ENCODE measurements around the gene STX10.

DNA sequence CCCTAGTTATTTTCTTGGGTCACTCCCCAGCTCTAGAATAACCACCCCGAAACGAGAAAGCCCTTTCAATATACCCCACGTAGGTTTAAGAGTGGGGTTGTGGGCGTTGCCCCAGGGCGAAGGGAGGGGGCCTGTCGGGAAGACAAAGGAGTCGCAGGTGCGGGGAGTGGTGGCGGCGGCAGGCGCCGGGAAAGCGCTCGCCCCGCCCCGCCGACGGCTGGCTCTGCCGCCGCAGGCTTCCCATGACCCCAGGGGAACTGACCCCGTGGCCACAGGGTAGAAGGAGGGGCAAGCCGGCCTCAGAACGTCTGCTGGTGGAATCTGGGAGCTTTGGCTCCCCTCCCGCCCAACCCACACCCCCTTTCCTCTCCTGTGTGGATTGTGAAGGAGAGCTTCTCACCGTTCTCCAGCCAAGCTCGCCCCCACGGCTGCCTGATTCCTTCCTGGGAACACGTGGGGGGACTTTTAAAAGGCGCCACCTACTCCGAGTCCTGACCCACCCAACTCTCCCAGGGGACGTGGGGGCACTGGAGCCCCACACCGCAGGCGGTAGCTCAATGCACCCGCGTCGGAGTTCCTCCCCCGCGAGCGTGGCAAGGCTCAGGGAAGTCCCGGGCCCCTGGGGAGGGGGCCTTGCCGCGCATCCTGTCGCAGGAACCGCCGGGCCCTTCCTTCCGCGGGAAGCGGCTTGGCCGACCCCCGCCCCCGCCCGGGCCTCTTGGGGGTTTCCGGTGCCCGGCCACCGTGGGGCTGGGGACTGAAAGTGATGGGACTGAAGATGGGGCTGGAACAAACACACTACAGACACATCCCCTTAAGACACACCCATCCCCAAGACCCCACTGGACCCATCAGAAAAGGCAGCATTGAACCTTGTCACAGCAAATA, 5.5 kb upstream of the STX10 start:
- TF ChIP-seq, protein P1, sequence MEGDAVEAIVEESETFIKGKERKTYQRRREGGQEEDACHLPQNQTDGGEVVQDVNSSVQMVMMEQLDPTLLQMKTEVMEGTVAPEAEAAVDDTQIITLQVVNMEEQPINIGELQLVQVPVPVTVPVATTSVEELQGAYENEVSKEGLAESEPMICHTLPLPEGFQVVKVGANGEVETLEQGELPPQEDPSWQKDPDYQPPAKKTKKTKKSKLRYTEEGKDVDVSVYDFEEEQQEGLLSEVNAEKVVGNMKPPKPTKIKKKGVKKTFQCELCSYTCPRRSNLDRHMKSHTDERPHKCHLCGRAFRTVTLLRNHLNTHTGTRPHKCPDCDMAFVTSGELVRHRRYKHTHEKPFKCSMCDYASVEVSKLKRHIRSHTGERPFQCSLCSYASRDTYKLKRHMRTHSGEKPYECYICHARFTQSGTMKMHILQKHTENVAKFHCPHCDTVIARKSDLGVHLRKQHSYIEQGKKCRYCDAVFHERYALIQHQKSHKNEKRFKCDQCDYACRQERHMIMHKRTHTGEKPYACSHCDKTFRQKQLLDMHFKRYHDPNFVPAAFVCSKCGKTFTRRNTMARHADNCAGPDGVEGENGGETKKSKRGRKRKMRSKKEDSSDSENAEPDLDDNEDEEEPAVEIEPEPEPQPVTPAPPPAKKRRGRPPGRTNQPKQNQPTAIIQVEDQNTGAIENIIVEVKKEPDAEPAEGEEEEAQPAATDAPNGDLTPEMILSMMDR (conservative IDR thresholded peaks at IDR 0.05 in 1 of 2, IDR thresholded peaks at IDR 0.05 in 1 of 2; ENCODE audit: low read depth in 1 of 2, low read length in 2 of 2) = no peak
- no peak for TF ChIP-seq EZH2 (IDR thresholded peaks at IDR 0.05; ENCODE audit: low read length, missing control alignments)

All from fibroblast of lung (primary cell).